K562 (cell line): ENCODE data around the gene PTPRG. TPM values are rescaled to one million over a fixed set of nuclear protein-coding genes. Genes with fewer than 3 reads are reported as not detected.

Experiments
- ATAC-seq: fragments of 200-7000 bp; cut with Tn5 transposase; 3 replicates; pipeline ENCODE4 v1.9.1; 2020; ENCODE audit warnings: moderate library complexity
- BruUV-seq: library from RNA; stranded (reverse); fragments of 400-500 nt; replicated peaks from 2 replicates; lab custom pipeline; 2021; lab: Mats Ljungman, UMichigan
- CTCF ChIA-PET: fragments of 300-600 bp; formaldehyde crosslinking; extraction: SDS; loops from one replicate; lab custom pipeline; 2021; ENCODE audit warnings: low intra/inter-chr PET ratio; lab: Yijun Ruan, JAX
- POLR2A ChIA-PET: fragments of 300-600, 350-650 bp; sonication (Branson Sonifier 250); formaldehyde crosslinking; extraction: SDS; loops from one replicate; lab custom pipeline; 2021; ENCODE audit warnings: antibody characterized with exemption, inconsistent platforms; lab: Yijun Ruan, JAX
- DNase-seq, 4 experiments: peaks; one replicate each; pipeline versions ENCODE4 v3.0.0 to v3.0.0-alpha.2; 2011 to 2018; ENCODE audit warnings: low spot score in 3 of 4, mixed read lengths in 3 of 4; ENCODE audit errors: extremely low read depth in 1 of 4
- FAIRE-seq: peaks from 2 replicates; lab custom pipeline; 2011; peaks lifted over from hg19 to GRCh38; lab: Jason Lieb, UNC
- H2AFZ ChIP-seq: 2 replicates; pipeline ENCODE4 v1.6.0; 2011; ENCODE audit warnings: low read depth, low read length, control low read depth, inconsistent platforms
- H3K27ac ChIP-seq: fragments of 200-600 bp; 3 replicates; pipeline ENCODE4 v1.8.0; 2011; ENCODE audit warnings: low read depth, mild to moderate bottlenecking, control low read depth, inconsistent platforms, low read length, moderate library complexity, mixed read lengths; ENCODE audit errors: extremely low read depth
- H3K27me3 ChIP-seq, 2 experiments: fragments of 300-600 bp in 1 of 2; 2 replicates in 1 of 2; 3 replicates in 1 of 2; pipeline versions ENCODE4 v1.6.0 to v1.8.0; 2011; ENCODE audit warnings: inconsistent platforms in 2 of 2, low read length in 2 of 2, mild to moderate bottlenecking in 1 of 2, mixed read lengths in 1 of 2, moderate library complexity in 1 of 2; ENCODE audit not compliant: control insufficient read depth in 2 of 2, insufficient read depth in 2 of 2
- H3K36me3 ChIP-seq: fragments of 300-600 bp; 3 replicates; pipeline ENCODE4 v1.8.0; 2011; ENCODE audit warnings: mild to moderate bottlenecking, low read length, inconsistent platforms; ENCODE audit not compliant: control insufficient read depth, insufficient read depth
- H3K4me1 ChIP-seq, 2 experiments: fragments of 200-600 bp in 1 of 2; replicated peaks in 1 of 2; 2 replicates in 1 of 2; 3 replicates in 1 of 2; pipeline versions ENCODE4 v1.5.1 to v1.8.0; 2011; ENCODE audit warnings: inconsistent platforms in 2 of 2, low read length in 2 of 2, mild to moderate bottlenecking in 1 of 2, mixed read lengths in 1 of 2, moderate library complexity in 1 of 2; ENCODE audit not compliant: control insufficient read depth in 2 of 2, insufficient read depth in 2 of 2
- H3K4me2 ChIP-seq: 2 replicates; pipeline ENCODE4 v1.6.1; 2011; ENCODE audit warnings: low read length, control low read depth, inconsistent platforms, mixed read lengths; ENCODE audit not compliant: insufficient read depth
- H3K4me3 ChIP-seq: fragments of 200-600 bp; sonication (generic), shearing (Covaris generic); 2 replicates; pipeline ENCODE4 v1.5.1; 2016; ENCODE audit warnings: control low read depth, inconsistent platforms
- H3K79me2 ChIP-seq: fragments of 200-600 bp; 3 replicates; pipeline ENCODE4 v1.8.0; 2011; ENCODE audit warnings: low read length, inconsistent platforms; ENCODE audit not compliant: control insufficient read depth, insufficient read depth
- H3K9ac ChIP-seq, 2 experiments: 2 replicates each; pipeline versions ENCODE4 v1.6.0 to v1.6.1; 2011; ENCODE audit warnings: low read depth in 2 of 2, low read length in 2 of 2, control low read depth in 1 of 2, inconsistent platforms in 1 of 2, mild to moderate bottlenecking in 1 of 2, mixed read lengths in 1 of 2; ENCODE audit not compliant: insufficient read depth in 1 of 2
- H3K9me1 ChIP-seq: one replicate; pipeline ENCODE4 v1.6.0; 2011; ENCODE audit warnings: inconsistent platforms, mild to moderate bottlenecking, low read length, moderate library complexity; ENCODE audit not compliant: control insufficient read depth, insufficient read depth
- H3K9me3 ChIP-seq: replicated peaks from 2 replicates; pipeline ENCODE4 v1.5.1; 2011; ENCODE audit warnings: low read depth, low read length, inconsistent platforms; ENCODE audit not compliant: control insufficient read depth, insufficient read depth
- H4K20me1 ChIP-seq: replicated peaks from 2 replicates; pipeline ENCODE4 v1.6.1; 2011; ENCODE audit warnings: low read length, inconsistent platforms, mixed read lengths; ENCODE audit not compliant: control insufficient read depth, insufficient read depth
- EGR1 ChIP-seq: fragments of 450-650 bp; conservative IDR thresholded peaks from 2 replicates; pipeline ENCODE4 v1.6.1; 2017; ENCODE audit warnings: mild to moderate bottlenecking
- FUS ChIP-seq: fragments of 200-400 bp; formaldehyde crosslinking; optimal IDR thresholded peaks from 2 replicates; pipeline ENCODE3; 2017; ENCODE audit warnings: low read depth, low read length
- MEF2A ChIP-seq: IDR thresholded peaks from 2 replicates; pipeline ENCODE4 v1.6.1; 2011; ENCODE audit warnings: low read depth, mild to moderate bottlenecking, low read length, moderate library complexity; ENCODE audit not compliant: control insufficient read depth
- RBM15 ChIP-seq: fragments of 200-400 bp; formaldehyde crosslinking; IDR thresholded peaks from 2 replicates; pipeline ENCODE4 v1.6.1; 2018; ENCODE audit warnings: mild to moderate bottlenecking, low read length, moderate library complexity; ENCODE audit not compliant: insufficient read depth
- SMARCE1 ChIP-seq: fragments of 450-650 bp; IDR thresholded peaks from 2 replicates; pipeline ENCODE4 v1.7.1; 2016; ENCODE audit warnings: mild to moderate bottlenecking
- WGBS: fragments of 100-300 bp; shearing (Covaris generic); methylation state at CpG from one replicate; pipeline ENCODE4 v1.1.6; 2016; ENCODE audit warnings: low coverage, mixed read lengths; ENCODE audit not compliant: insufficient coverage; ENCODE audit errors: missing lambda C conversion rate; 5-methylcytosine and 5-hydroxymethylcytosine counted together
- in situ Hi-C: fragments of 300-500 bp; cut with MboI; formaldehyde crosslinking; loops from 4 replicates; pipeline ENCODE4 v1.15.0; 2018; ENCODE audit warnings: inconsistent platforms, mixed read lengths
- intact Hi-C: fragments of 100-400 bp; cut with micrococcal nuclease; formaldehyde crosslinking; loops from 2 replicates; pipeline ENCODE4 v1.14.2; 2022
- polyA plus RNA-seq, 8 experiments: library from polyadenylated mRNA; depleted of rRNA in 4 of 8; stranded (reverse) in 5 of 8; unstranded in 3 of 8; fragments of >200 nt; fragmentation: Nextera tagmentation in 2 of 8; fragmentation: Illumina TruSeq in 1 of 8; extraction: Ambion mirVana in 2 of 8; extraction: Trizol in 1 of 8; gene quantifications; 2 replicates each; pipeline versions ENCODE4 v1.2.1 to v1.2.3, GENCODE V29; 2011 to 2014; ENCODE audit warnings: inconsistent platforms in 1 of 8, missing spikeins in 1 of 8
- total RNA-seq, 7 experiments: library from RNA; depleted of rRNA in 6 of 7; stranded (reverse); fragments of >200 nt in 6 of 7; fragmentation: Illumina TruSeq in 2 of 7; extraction: Trizol in 2 of 7; gene quantifications; 2 replicates each; pipeline versions ENCODE4 v1.2.1 to v1.2.3, GENCODE V29; 2011 to 2021; ENCODE audit warnings: low replicate concordance in 1 of 7
- TF ChIP-seq, protein P1 (sequence below): fragments of 250-450 bp; sonication (Bioruptor Pico); IDR thresholded peaks from 2 replicates; pipeline ENCODE4 v1.4.0; 2020
- TF ChIP-seq, protein P2 (sequence below), 2 experiments: fragments of 450-650 bp in 1 of 2; IDR thresholded peaks; 2 replicates each; pipeline ENCODE4 v1.6.1; 2011 to 2017; ENCODE audit warnings: low read depth in 2 of 2, antibody characterized with exemption in 1 of 2, borderline replicate concordance in 1 of 2, low read length in 1 of 2, mild to moderate bottlenecking in 1 of 2, mixed read lengths in 1 of 2; ENCODE audit not compliant: control insufficient read depth in 1 of 2

PTPRG gene
- total and polyA plus RNA-seq, 9 of the 15 experiments (the other 6 are each of a cell fraction or from before 2014, with no cell fraction given): 0.16 TPM; not detected in 8

DNA sequence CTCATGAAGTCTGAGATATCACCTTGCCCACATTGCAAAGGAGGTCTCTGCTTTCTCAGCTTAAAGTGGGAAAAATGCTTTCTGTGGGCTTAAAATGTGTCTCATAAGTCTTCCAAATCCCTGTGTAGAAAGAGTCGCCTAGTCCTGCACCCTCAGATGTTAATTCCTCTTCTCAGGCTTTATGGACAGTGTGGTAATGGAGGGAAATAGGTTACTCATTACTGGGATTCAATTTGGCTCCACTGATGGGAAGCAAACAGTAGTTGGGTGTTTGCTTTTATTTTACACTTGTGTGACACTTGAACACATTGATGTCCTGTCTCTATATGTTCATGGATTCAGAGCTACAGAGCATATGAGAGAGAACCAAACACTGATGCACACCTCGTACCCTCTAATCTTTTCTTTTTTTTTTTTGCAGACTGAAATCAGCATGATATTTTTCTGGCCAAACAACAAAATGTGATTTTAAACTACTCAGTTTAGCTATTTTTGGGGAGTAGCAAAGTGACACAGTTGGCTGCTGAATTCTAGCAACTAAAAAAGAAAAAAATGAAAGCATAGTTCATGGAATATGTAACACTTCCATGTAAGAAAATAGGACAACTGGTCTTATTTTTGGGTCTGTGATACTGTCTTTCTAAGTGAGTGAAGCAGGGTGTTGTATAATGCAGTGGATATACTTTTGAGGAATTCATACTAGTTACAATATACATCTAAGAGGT lies 8.6 kb downstream of the PTPRG start:
- ChIA-PET CTCF (no interaction called here), POLR2A (no interaction called here)
- H3K27me3 ChIP-seq: peaks cover 0 to 4% of the 10 kb centered on the region in 2 experiments; a peak in 1 of 5 replicates
- H3K4me1 ChIP-seq: no peaks in the 10 kb centered on the region
- no peaks in the 10 kb centered on the region for H3K36me3 ChIP-seq
- FAIRE-seq: no peak
- no peaks in the 10 kb centered on the region for H3K9me1 ChIP-seq
- no peak overlapping the region for H3K27ac ChIP-seq
- no peak for ATAC-seq
- WGBS: 0% methylated on average over 2 of the region's 2 CpGs
- no peak overlapping the region for H3K4me3 ChIP-seq
- DNase-seq: no peak
- H3K9ac ChIP-seq: no peak overlapping the region
- in situ Hi-C loops (no loop called here), intact Hi-C loops (no loop called here)
- H4K20me1 ChIP-seq: no peaks in the 10 kb centered on the region
- H3K4me2 ChIP-seq: no peak overlapping the region
- no peaks in the 10 kb centered on the region for H3K79me2 ChIP-seq
- H2AFZ ChIP-seq: no peak overlapping the region
- no TSS peak for BruUV-seq
- no peaks in the 10 kb centered on the region for H3K9me3 ChIP-seq
- TF ChIP-seq FUS (no peak), SMARCE1 (no peak), RBM15 (no peak), MEF2A (no peak), EGR1 (no peak)
- TF ChIP-seq, protein P1, sequence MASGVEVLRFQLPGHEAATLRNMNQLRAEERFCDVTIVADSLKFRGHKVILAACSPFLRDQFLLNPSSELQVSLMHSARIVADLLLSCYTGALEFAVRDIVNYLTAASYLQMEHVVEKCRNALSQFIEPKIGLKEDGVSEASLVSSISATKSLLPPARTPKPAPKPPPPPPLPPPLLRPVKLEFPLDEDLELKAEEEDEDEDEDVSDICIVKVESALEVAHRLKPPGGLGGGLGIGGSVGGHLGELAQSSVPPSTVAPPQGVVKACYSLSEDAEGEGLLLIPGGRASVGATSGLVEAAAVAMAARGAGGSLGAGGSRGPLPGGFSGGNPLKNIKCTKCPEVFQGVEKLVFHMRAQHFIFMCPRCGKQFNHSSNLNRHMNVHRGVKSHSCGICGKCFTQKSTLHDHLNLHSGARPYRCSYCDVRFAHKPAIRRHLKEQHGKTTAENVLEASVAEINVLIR (CRISPR knock-in tag): no peak
- TF ChIP-seq, protein P2, sequence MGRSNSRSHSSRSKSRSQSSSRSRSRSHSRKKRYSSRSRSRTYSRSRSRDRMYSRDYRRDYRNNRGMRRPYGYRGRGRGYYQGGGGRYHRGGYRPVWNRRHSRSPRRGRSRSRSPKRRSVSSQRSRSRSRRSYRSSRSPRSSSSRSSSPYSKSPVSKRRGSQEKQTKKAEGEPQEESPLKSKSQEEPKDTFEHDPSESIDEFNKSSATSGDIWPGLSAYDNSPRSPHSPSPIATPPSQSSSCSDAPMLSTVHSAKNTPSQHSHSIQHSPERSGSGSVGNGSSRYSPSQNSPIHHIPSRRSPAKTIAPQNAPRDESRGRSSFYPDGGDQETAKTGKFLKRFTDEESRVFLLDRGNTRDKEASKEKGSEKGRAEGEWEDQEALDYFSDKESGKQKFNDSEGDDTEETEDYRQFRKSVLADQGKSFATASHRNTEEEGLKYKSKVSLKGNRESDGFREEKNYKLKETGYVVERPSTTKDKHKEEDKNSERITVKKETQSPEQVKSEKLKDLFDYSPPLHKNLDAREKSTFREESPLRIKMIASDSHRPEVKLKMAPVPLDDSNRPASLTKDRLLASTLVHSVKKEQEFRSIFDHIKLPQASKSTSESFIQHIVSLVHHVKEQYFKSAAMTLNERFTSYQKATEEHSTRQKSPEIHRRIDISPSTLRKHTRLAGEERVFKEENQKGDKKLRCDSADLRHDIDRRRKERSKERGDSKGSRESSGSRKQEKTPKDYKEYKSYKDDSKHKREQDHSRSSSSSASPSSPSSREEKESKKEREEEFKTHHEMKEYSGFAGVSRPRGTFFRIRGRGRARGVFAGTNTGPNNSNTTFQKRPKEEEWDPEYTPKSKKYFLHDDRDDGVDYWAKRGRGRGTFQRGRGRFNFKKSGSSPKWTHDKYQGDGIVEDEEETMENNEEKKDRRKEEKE (IDR thresholded peaks at IDR 0.05; ENCODE audit: borderline replicate concordance in 1 of 2, control insufficient read depth in 1 of 2, low read depth in 2 of 2, low read length in 1 of 2): no peak
